ENCODE measurements around the gene RNF141.

GRCh38 chr11:10534316-10534715 is 6.7 kb downstream of the RNF141 start:
- no peak for TF ChIP-seq POLR2A (IDR thresholded peaks at IDR 0.05)
- no peak for TF ChIP-seq EP300 (IDR thresholded peaks at IDR 0.05)
- no peak for TF ChIP-seq CTCF (IDR thresholded peaks at IDR 0.05)

Data from upper lobe of left lung (tissue), 4 donors.